HEK293 (cell line): ENCODE results near the gene VAT1L.

ENCODE experiments used
- CTCF ChIA-PET: fragments of 350-600 bp; formaldehyde crosslinking; extraction: SDS; loops from one replicate; lab custom pipeline; 2021; ENCODE audit warnings: antibody characterized with exemption; lab: Yijun Ruan, JAX
- POLR2A ChIA-PET: fragments of 300-600 bp; formaldehyde crosslinking; extraction: SDS; loops from one replicate; lab custom pipeline; 2020; ENCODE audit warnings: antibody characterized with exemption, inconsistent platforms; lab: Yijun Ruan, JAX
- H3K27ac ChIP-seq: fragments of 200-500 bp; sonication (Bioruptor generic); 2 replicates; pipeline ENCODE4 v1.5.1; 2014; ENCODE audit warnings: low read depth, low read length, control low read depth, inconsistent platforms; ENCODE audit errors: extremely low read depth
- H3K36me3 ChIP-seq, 2 experiments: fragments of 200-500 bp in 1 of 2; sonication (Bioruptor generic) in 1 of 2; 1 replicate in 1 of 2; 2 replicates in 1 of 2; pipeline ENCODE4 v1.5.1; 2014 to 2017; ENCODE audit warnings: inconsistent platforms in 2 of 2, low read length in 2 of 2; ENCODE audit not compliant: control insufficient read depth in 2 of 2, insufficient read depth in 1 of 2
- H3K4me1 ChIP-seq: fragments of 200-500 bp; sonication (Bioruptor generic); 2 replicates; pipeline ENCODE4 v1.5.1; 2014; ENCODE audit warnings: mild to moderate bottlenecking, low read length, inconsistent platforms; ENCODE audit not compliant: control insufficient read depth, insufficient read depth
- H3K4me3 ChIP-seq: 2 replicates; pipeline ENCODE4 v1.5.1; 2011; ENCODE audit warnings: low read depth, mild to moderate bottlenecking, control low read depth, low read length, moderate library complexity
- H3K9me3 ChIP-seq: fragments of 200-500 bp; sonication (Bioruptor generic); 2 replicates; pipeline ENCODE4 v1.5.1; 2014; ENCODE audit warnings: low read depth, low read length, inconsistent platforms; ENCODE audit not compliant: control insufficient read depth, insufficient read depth
- GLIS1 ChIP-seq: fragments of 450-650 bp; formaldehyde crosslinking; IDR thresholded peaks from 2 replicates; pipeline ENCODE4 v1.5.1; 2016; ENCODE audit warnings: missing biosample characterization, missing genetic modification characterization
- HOXC10 ChIP-seq: sonication (generic); formaldehyde crosslinking; IDR thresholded peaks from 2 replicates; pipeline ENCODE4 v1.8.1; 2023; ENCODE audit warnings: mild to moderate bottlenecking, missing genetic modification reagents
- KLF8 ChIP-seq: fragments of 450-650 bp; formaldehyde crosslinking; IDR thresholded peaks from 2 replicates; pipeline ENCODE4 v1.5.1; 2016; ENCODE audit warnings: missing biosample characterization, missing genetic modification characterization
- OVOL3 ChIP-seq: fragments of 450-650 bp; formaldehyde crosslinking; IDR thresholded peaks from 2 replicates; pipeline ENCODE4 v1.5.1; 2016; ENCODE audit warnings: missing biosample characterization, missing genetic modification characterization
- YY1 ChIP-seq: fragments of 450-650 bp; formaldehyde crosslinking; IDR thresholded peaks from 2 replicates; pipeline ENCODE4 v1.5.1; 2018; ENCODE audit warnings: missing biosample characterization, missing genetic modification characterization
- YY2 ChIP-seq: fragments of 450-650 bp; formaldehyde crosslinking; IDR thresholded peaks from 2 replicates; pipeline ENCODE4 v1.5.1; 2016; ENCODE audit warnings: missing biosample characterization, missing genetic modification characterization
- ZBTB1 ChIP-seq: fragments of 450-650 bp; formaldehyde crosslinking; IDR thresholded peaks from 2 replicates; pipeline ENCODE4 v1.5.1; 2016; ENCODE audit warnings: missing biosample characterization, missing genetic modification characterization
- ZBTB17 ChIP-seq: fragments of 450-650 bp; formaldehyde crosslinking; IDR thresholded peaks from 2 replicates; pipeline ENCODE4 v1.5.1; 2016; ENCODE audit warnings: missing biosample characterization, missing genetic modification characterization
- ZBTB8A ChIP-seq: fragments of 450-650 bp; formaldehyde crosslinking; IDR thresholded peaks from 2 replicates; pipeline ENCODE4 v1.5.1; 2016; ENCODE audit warnings: missing biosample characterization, missing genetic modification characterization
- ZFP37 ChIP-seq: fragments of 450-650 bp; formaldehyde crosslinking; IDR thresholded peaks from 2 replicates; pipeline ENCODE4 v1.5.1; 2016; ENCODE audit warnings: missing biosample characterization, missing genetic modification characterization
- ZFP41 ChIP-seq: fragments of 450-650 bp; formaldehyde crosslinking; IDR thresholded peaks from 2 replicates; pipeline ENCODE4 v1.5.1; 2016; ENCODE audit warnings: missing biosample characterization, missing genetic modification characterization, borderline replicate concordance
- ZNF132 ChIP-seq: fragments of 450-650 bp; formaldehyde crosslinking; IDR thresholded peaks from 2 replicates; pipeline ENCODE4 v1.5.1; 2017; ENCODE audit warnings: missing biosample characterization, missing genetic modification characterization, borderline replicate concordance
- ZNF138 ChIP-seq: fragments of 450-650 bp; formaldehyde crosslinking; IDR thresholded peaks from 2 replicates; pipeline ENCODE4 v1.5.1; 2016; ENCODE audit warnings: missing biosample characterization, missing genetic modification characterization, borderline replicate concordance
- ZNF146 ChIP-seq: fragments of 450-650 bp; formaldehyde crosslinking; IDR thresholded peaks from 2 replicates; pipeline ENCODE4 v1.5.1; 2016; ENCODE audit warnings: missing biosample characterization, missing genetic modification characterization
- ZNF175 ChIP-seq: fragments of 450-650 bp; formaldehyde crosslinking; IDR thresholded peaks from 2 replicates; pipeline ENCODE4 v1.5.1; 2016; ENCODE audit warnings: missing biosample characterization, missing genetic modification characterization
- ZNF274 ChIP-seq, 2 experiments: fragments of 200-500 bp in 1 of 2; fragments of 450-650 bp in 1 of 2; sonication (Bioruptor generic) in 1 of 2; formaldehyde crosslinking in 1 of 2; IDR thresholded peaks; 2 replicates each; pipeline versions ENCODE4 v1.5.1 to v1.6.1; 2014 to 2016; ENCODE audit warnings: borderline replicate concordance in 1 of 2, inconsistent platforms in 1 of 2, low read length in 1 of 2, missing biosample characterization in 1 of 2, missing genetic modification characterization in 1 of 2
- ZNF426 ChIP-seq: fragments of 450-650 bp; formaldehyde crosslinking; IDR thresholded peaks from 2 replicates; pipeline ENCODE4 v1.5.1; 2017; ENCODE audit warnings: missing biosample characterization, missing genetic modification characterization, mild to moderate bottlenecking, inconsistent platforms, moderate library complexity
- ZNF548 ChIP-seq: fragments of 450-650 bp; formaldehyde crosslinking; IDR thresholded peaks from 2 replicates; pipeline ENCODE4 v1.5.1; 2016; ENCODE audit warnings: missing biosample characterization, missing genetic modification characterization
- ZNF555 ChIP-seq: fragments of 450-650 bp; formaldehyde crosslinking; conservative IDR thresholded peaks from 2 replicates; pipeline ENCODE4 v1.5.1; 2017; ENCODE audit warnings: missing biosample characterization, mild to moderate bottlenecking, missing genetic modification characterization, inconsistent platforms
- ZNF571 ChIP-seq: fragments of 450-650 bp; formaldehyde crosslinking; IDR thresholded peaks from 2 replicates; pipeline ENCODE4 v1.5.0; 2017; ENCODE audit warnings: missing biosample characterization, missing genetic modification characterization
- ZNF596 ChIP-seq: fragments of 450-650 bp; IDR thresholded peaks from 2 replicates; pipeline ENCODE4 v1.5.0; 2018; ENCODE audit warnings: missing biosample characterization, mild to moderate bottlenecking, missing genetic modification characterization, moderate library complexity
- ZNF610 ChIP-seq: fragments of 450-650 bp; formaldehyde crosslinking; IDR thresholded peaks from 2 replicates; pipeline ENCODE4 v1.5.1; 2016; ENCODE audit warnings: missing biosample characterization, missing genetic modification characterization, borderline replicate concordance
- ZNF629 ChIP-seq: fragments of 450-650 bp; formaldehyde crosslinking; IDR thresholded peaks from 2 replicates; pipeline ENCODE4 v1.5.1; 2017; ENCODE audit warnings: missing biosample characterization, missing genetic modification characterization
- ZNF792 ChIP-seq: fragments of 450-650 bp; formaldehyde crosslinking; IDR thresholded peaks from 2 replicates; pipeline ENCODE4 v1.5.1; 2016; ENCODE audit warnings: missing biosample characterization, missing genetic modification characterization
- ZSCAN30 ChIP-seq: fragments of 450-650 bp; IDR thresholded peaks from 2 replicates; pipeline ENCODE4 v1.5.1; 2018; ENCODE audit warnings: missing biosample characterization, mild to moderate bottlenecking, missing genetic modification characterization, moderate library complexity
- TF ChIP-seq, protein P1 (sequence below): fragments of 450-650 bp; formaldehyde crosslinking; IDR thresholded peaks from 2 replicates; pipeline ENCODE4 v1.5.1; 2017; ENCODE audit warnings: missing biosample characterization, missing genetic modification characterization
- TF ChIP-seq, protein P2 (sequence below): fragments of 450-650 bp; formaldehyde crosslinking; IDR thresholded peaks from 2 replicates; pipeline ENCODE4 v1.5.1; 2017; ENCODE audit warnings: missing biosample characterization, missing genetic modification characterization
- TF ChIP-seq, protein P3 (sequence below): fragments of 450-650 bp; formaldehyde crosslinking; IDR thresholded peaks from 2 replicates; pipeline ENCODE4 v1.5.1; 2016; ENCODE audit warnings: missing biosample characterization, missing genetic modification characterization, borderline replicate concordance

VAT1L gene

DNA sequence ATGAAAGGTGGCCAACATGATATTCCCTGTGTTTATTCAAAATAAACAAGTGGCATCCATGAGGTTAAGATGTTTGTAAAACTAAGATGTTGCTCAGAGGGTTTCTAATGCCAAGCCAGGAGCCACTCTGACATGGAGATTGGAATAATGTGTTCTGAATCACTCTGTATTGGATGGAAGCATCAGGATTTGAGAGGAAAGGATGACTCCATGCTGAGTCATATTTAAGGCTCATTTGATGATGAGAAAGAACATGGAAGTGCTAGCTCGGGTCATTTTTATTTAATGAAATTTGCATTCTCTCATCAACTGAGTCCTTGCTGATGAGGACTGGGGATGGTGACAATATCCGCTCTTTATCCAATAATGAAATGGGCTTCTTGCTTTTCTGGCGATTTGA, 6.2 kb downstream of the VAT1L start:
- ChIA-PET CTCF (no interaction called here), POLR2A (no interaction called here)
- H3K27ac ChIP-seq: no peak overlapping the region
- no peaks in the 10 kb centered on the region for H3K36me3 ChIP-seq
- TF ChIP-seq ZBTB8A (tag by site-specific recombination): no peak
- no peak for TF ChIP-seq ZFP41 (tag by site-specific recombination)
- no peak for TF ChIP-seq ZNF792 (tag by site-specific recombination)
- no peak for TF ChIP-seq ZNF146
- no peak for TF ChIP-seq GLIS1 (tag by site-specific recombination)
- TF ChIP-seq, protein P1, sequence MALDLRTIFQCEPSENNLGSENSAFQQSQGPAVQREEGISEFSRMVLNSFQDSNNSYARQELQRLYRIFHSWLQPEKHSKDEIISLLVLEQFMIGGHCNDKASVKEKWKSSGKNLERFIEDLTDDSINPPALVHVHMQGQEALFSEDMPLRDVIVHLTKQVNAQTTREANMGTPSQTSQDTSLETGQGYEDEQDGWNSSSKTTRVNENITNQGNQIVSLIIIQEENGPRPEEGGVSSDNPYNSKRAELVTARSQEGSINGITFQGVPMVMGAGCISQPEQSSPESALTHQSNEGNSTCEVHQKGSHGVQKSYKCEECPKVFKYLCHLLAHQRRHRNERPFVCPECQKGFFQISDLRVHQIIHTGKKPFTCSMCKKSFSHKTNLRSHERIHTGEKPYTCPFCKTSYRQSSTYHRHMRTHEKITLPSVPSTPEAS (tag by site-specific recombination): no peak
- TF ChIP-seq ZNF132 (tag by site-specific recombination): no peak
- no peak for TF ChIP-seq ZNF548 (tag by site-specific recombination)
- no peak for TF ChIP-seq ZNF426 (tag by site-specific recombination)
- TF ChIP-seq YY1 (tag by site-specific recombination): no peak
- no peak for TF ChIP-seq OVOL3 (tag by site-specific recombination)
- TF ChIP-seq ZNF555 (tag by site-specific recombination): no peak
- TF ChIP-seq ZNF175 (tag by site-specific recombination): no peak
- no peak for TF ChIP-seq ZNF571 (tag by site-specific recombination)
- H3K4me3 ChIP-seq: no peak overlapping the region
- no peaks in the 10 kb centered on the region for H3K4me1 ChIP-seq
- no peaks in the 10 kb centered on the region for H3K9me3 ChIP-seq

DNA sequence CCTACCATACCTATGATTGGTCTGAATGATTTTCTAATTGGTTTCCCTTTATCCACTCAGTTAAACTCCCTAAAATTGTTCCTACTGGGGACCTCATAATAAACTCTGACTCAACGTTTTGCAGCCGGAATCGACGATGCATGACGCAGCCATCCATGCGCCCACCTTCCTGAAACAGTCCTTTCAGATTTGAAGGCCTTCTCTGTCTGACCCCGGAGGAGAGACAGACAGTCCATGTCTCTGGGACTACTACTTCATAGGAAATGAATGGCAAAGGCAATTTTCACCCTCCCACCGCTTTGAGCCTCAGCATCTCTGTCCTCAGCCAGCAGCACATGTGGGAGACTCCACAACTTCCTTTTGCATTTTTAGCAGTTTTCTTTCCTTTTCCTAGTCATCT, 13.5 kb downstream of the VAT1L start:
- POLR2A ChIA-PET: no interaction called here
- H3K36me3 ChIP-seq: no peaks in the 10 kb centered on the region
- no peaks in the 10 kb centered on the region for H3K4me1 ChIP-seq
- CTCF ChIA-PET: interaction anchor here (1.1 kb wide), 1 partner anchor 21 kb away, joined by 3 read pairs; no protein-coding TSS in a partner anchor
- TF ChIP-seq ZNF596 (tag by site-specific recombination) (no peak), YY2 (tag by site-specific recombination) (no peak), ZNF629 (tag by site-specific recombination) (no peak), ZFP37 (tag by site-specific recombination) (no peak), HOXC10 (CRISPR knock-in tag) (no peak), ZBTB1 (tag by site-specific recombination) (no peak), ZNF610 (no peak), ZBTB8A (tag by site-specific recombination) (no peak), ZBTB17 (tag by site-specific recombination) (no peak), ZNF274 (IDR thresholded peaks at IDR 0.05; ENCODE audit: low read length) (no peak), ZNF274 (tag by site-specific recombination; IDR thresholded peaks at IDR 0.05; ENCODE audit: borderline replicate concordance) (no peak), ZNF138 (no peak), KLF8 (no peak), ZSCAN30 (tag by site-specific recombination) (no peak)
- TF ChIP-seq, protein P2, sequence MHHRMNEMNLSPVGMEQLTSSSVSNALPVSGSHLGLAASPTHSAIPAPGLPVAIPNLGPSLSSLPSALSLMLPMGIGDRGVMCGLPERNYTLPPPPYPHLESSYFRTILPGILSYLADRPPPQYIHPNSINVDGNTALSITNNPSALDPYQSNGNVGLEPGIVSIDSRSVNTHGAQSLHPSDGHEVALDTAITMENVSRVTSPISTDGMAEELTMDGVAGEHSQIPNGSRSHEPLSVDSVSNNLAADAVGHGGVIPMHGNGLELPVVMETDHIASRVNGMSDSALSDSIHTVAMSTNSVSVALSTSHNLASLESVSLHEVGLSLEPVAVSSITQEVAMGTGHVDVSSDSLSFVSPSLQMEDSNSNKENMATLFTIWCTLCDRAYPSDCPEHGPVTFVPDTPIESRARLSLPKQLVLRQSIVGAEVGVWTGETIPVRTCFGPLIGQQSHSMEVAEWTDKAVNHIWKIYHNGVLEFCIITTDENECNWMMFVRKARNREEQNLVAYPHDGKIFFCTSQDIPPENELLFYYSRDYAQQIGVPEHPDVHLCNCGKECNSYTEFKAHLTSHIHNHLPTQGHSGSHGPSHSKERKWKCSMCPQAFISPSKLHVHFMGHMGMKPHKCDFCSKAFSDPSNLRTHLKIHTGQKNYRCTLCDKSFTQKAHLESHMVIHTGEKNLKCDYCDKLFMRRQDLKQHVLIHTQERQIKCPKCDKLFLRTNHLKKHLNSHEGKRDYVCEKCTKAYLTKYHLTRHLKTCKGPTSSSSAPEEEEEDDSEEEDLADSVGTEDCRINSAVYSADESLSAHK (tag by site-specific recombination): no peak
- TF ChIP-seq, protein P1 (tag by site-specific recombination): no peak
- TF ChIP-seq, protein P3, sequence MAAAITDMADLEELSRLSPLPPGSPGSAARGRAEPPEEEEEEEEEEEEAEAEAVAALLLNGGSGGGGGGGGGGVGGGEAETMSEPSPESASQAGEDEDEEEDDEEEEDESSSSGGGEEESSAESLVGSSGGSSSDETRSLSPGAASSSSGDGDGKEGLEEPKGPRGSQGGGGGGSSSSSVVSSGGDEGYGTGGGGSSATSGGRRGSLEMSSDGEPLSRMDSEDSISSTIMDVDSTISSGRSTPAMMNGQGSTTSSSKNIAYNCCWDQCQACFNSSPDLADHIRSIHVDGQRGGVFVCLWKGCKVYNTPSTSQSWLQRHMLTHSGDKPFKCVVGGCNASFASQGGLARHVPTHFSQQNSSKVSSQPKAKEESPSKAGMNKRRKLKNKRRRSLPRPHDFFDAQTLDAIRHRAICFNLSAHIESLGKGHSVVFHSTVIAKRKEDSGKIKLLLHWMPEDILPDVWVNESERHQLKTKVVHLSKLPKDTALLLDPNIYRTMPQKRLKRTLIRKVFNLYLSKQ (tag by site-specific recombination): no peak
- H3K4me3 ChIP-seq: no peak overlapping the region
- no peak overlapping the region for H3K27ac ChIP-seq
- no peaks in the 10 kb centered on the region for H3K9me3 ChIP-seq
